Muscle of leg (tissue), 11 donors: ENCODE results near the gene NEURL2. TPM values are rescaled to one million over a fixed set of nuclear protein-coding genes. Genes with fewer than 3 reads are reported as not detected.
"Not testable (repeated sequence)": the region's sequence is repeated elsewhere in the genome, so short reads cannot be mapped to it uniquely, and the experiment has no call there.

Experiments
- DNase-seq: peaks from one replicate; pipeline ENCODE4 v3.0.0; 2013
- H3K27ac ChIP-seq: one replicate; pipeline ENCODE4 v1.5.1; 2013; ENCODE audit warnings: mild to moderate bottlenecking, low read length, control low read depth
- H3K27me3 ChIP-seq: one replicate; pipeline ENCODE4 v1.6.1; 2013; ENCODE audit warnings: low read length; ENCODE audit not compliant: control insufficient read depth, insufficient read depth
- H3K36me3 ChIP-seq: one replicate; pipeline ENCODE4 v1.6.1; 2013; ENCODE audit warnings: low read length; ENCODE audit not compliant: control insufficient read depth, insufficient read depth
- H3K4me1 ChIP-seq: one replicate; pipeline ENCODE4 v1.6.1; 2013; ENCODE audit warnings: low read length; ENCODE audit not compliant: control insufficient read depth, insufficient read depth
- H3K4me3 ChIP-seq: one replicate; pipeline ENCODE4 v1.5.1; 2013; ENCODE audit warnings: low read length, control low read depth
- H3K9me3 ChIP-seq: replicated peaks from 2 replicates; pipeline ENCODE4 v1.6.1; 2013; ENCODE audit warnings: low read depth, low read length; ENCODE audit not compliant: control insufficient read depth
- WGBS: methylation state at CpG from one replicate; pipeline ENCODE4 v1.1.5; 2013; ENCODE audit warnings: missing lambda C conversion rate; ENCODE audit not compliant: insufficient coverage; 5-methylcytosine and 5-hydroxymethylcytosine counted together
- polyA plus RNA-seq, 8 donors: library from polyadenylated mRNA; unstranded; fragments of 120-200 nt; gene quantifications; one replicate each; pipeline versions ENCODE4 v1.2.1 to v1.2.3, GENCODE V29; 2013; ENCODE audit warnings: inconsistent platforms in 1 of 8, low replicate concordance in 1 of 8; ENCODE audit not compliant: insufficient read length in 8 of 8, insufficient read depth in 1 of 8
- total RNA-seq: library from RNA; stranded (reverse); fragments of 120-200 nt; gene quantifications from one replicate; pipeline ENCODE4 v1.2.4, GENCODE V29; 2013

The NEURL2 gene
- total and polyA plus RNA-seq, 9 donors = 10.3 to 18.8 (median 15.4) TPM

GRCh38 chr20:45874104-45874481, 16.9 kb downstream of the NEURL2 start:
- H3K36me3 ChIP-seq = peaks cover 23% of the 10 kb centered on the region
- 93% methylated on average over 8 of the region's 10 CpGs for WGBS

DNA sequence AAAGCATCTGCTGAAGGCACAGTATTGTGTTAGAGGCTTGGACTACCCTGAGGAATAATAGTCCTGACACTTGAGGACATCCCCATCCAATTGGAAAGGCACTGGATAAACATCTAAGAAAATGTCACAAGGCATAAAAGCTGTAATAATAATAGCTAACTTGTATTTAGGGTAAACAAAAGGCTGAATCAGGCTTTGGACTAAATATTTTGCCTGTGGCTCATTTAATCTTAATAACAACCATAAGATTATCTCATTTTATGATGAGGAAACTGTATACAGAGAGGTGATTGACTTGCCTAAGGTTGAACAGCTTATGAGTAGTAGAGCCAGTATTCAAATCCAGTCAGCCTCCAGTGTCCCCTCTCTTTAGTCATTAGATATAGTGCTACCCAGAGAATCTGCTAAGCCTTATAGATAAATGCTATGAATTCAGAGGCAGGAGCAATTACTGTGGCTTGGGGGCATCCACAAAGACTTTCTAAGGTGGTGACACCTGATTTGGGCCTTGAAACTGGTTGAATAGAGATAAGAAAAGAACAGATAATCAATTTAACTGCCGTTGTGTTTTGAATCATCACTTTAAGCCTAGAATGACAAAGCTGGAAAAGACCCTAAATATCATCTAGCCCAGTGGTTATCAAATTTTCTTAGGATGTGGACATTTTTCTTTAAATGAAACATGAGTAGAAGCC, 17.5 kb downstream of the NEURL2 start:
- DNase-seq = no peak
- no CpG with 5 or more reads among the region's 1 CpG for WGBS
- H3K4me3 ChIP-seq = no peak overlapping the region

More at GRCh38 chr20:45874104-45874481, 16.9 kb downstream of the NEURL2 start:
- not testable (repeated sequence) for H3K9me3 ChIP-seq, H3K4me1 ChIP-seq, DNase-seq, H3K27me3 ChIP-seq, H3K4me3 ChIP-seq, H3K27ac ChIP-seq

GRCh38 chr20:45872626-45873025, 18.4 kb downstream of the NEURL2 start:
- Histone ChIP-seq H3K27me3 (no peaks in the 10 kb centered on the region), H3K36me3 (peaks cover 15% of the 10 kb centered on the region), H3K4me1 (no peaks in the 10 kb centered on the region), H3K9me3 (no peaks in the 10 kb centered on the region), H3K27ac (no peak overlapping the region), H3K4me3 (no peak overlapping the region)
- WGBS = 100% methylated on average over 1 of the region's 4 CpGs
- DNase-seq = no peak

More for the DNA sequence above, 17.5 kb downstream of the NEURL2 start:
- H3K9me3 ChIP-seq = no peaks in the 10 kb centered on the region
- H3K27me3 ChIP-seq = no peaks in the 10 kb centered on the region
- H3K27ac ChIP-seq = no peak overlapping the region
- peaks cover 23% of the 10 kb centered on the region for H3K36me3 ChIP-seq
- H3K4me1 ChIP-seq = no peaks in the 10 kb centered on the region

DNA sequence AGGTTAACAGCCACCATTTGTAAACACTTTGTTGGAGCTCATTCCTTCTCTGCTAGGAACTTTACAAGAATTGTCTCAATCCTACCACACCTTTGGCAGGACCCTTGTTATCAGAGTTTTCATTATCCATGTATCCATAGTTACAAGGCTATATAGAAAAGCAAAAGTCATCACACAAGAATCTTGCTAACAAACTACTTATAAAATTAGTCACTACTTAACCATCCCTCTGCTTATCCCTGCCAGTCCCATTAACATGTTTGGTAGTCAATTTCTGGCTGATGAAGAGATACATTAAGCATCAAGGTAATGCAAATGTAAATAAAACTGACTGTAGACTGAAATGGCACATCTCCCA, 23.2 kb downstream of the NEURL2 start:
- no peak overlapping the region for H3K27ac ChIP-seq
- no peak for DNase-seq
- H3K4me3 ChIP-seq = no peak overlapping the region
- no peaks in the 10 kb centered on the region for H3K4me1 ChIP-seq
- H3K9me3 ChIP-seq = no peaks in the 10 kb centered on the region
- no peaks in the 10 kb centered on the region for H3K27me3 ChIP-seq
- peaks cover 3% of the 10 kb centered on the region for H3K36me3 ChIP-seq

GRCh38 chr20:45867136-45867818, 23.7 kb downstream of the NEURL2 start:
- H3K27ac ChIP-seq = no peak overlapping the region
- no peaks in the 10 kb centered on the region for H3K9me3 ChIP-seq
- DNase-seq = no peak
- no peaks in the 10 kb centered on the region for H3K27me3 ChIP-seq
- no peaks in the 10 kb centered on the region for H3K4me1 ChIP-seq
- no peak overlapping the region for H3K4me3 ChIP-seq
- H3K36me3 ChIP-seq = no peaks in the 10 kb centered on the region
- no CpG with 5 or more reads among the region's 6 CpGs for WGBS

- H3K4me1 ChIP-seq = no peaks in the 10 kb centered on the region
- 100% methylated on average over 2 of the region's 5 CpGs for WGBS
- no peaks in the 10 kb centered on the region for H3K36me3 ChIP-seq
- DNase-seq = no peak
- no peak overlapping the region for H3K4me3 ChIP-seq
- H3K9me3 ChIP-seq = no peaks in the 10 kb centered on the region
- H3K27ac ChIP-seq = no peak overlapping the region
- H3K27me3 ChIP-seq = no peaks in the 10 kb centered on the region
These were observed 24.6 kb downstream of the NEURL2 start for GRCh38 chr20:45866454-45866853.

GRCh38 chr20:45863543-45864470, 27.2 kb downstream of the NEURL2 start:
- no peaks in the 10 kb centered on the region for H3K27me3 ChIP-seq
- no peak for DNase-seq
- H3K27ac ChIP-seq = no peak overlapping the region
- WGBS = 90% methylated on average over 5 of the region's 7 CpGs
- no peak overlapping the region for H3K4me3 ChIP-seq
- no peaks in the 10 kb centered on the region for H3K36me3 ChIP-seq
- H3K9me3 ChIP-seq = no peaks in the 10 kb centered on the region
- no peaks in the 10 kb centered on the region for H3K4me1 ChIP-seq

DNA sequence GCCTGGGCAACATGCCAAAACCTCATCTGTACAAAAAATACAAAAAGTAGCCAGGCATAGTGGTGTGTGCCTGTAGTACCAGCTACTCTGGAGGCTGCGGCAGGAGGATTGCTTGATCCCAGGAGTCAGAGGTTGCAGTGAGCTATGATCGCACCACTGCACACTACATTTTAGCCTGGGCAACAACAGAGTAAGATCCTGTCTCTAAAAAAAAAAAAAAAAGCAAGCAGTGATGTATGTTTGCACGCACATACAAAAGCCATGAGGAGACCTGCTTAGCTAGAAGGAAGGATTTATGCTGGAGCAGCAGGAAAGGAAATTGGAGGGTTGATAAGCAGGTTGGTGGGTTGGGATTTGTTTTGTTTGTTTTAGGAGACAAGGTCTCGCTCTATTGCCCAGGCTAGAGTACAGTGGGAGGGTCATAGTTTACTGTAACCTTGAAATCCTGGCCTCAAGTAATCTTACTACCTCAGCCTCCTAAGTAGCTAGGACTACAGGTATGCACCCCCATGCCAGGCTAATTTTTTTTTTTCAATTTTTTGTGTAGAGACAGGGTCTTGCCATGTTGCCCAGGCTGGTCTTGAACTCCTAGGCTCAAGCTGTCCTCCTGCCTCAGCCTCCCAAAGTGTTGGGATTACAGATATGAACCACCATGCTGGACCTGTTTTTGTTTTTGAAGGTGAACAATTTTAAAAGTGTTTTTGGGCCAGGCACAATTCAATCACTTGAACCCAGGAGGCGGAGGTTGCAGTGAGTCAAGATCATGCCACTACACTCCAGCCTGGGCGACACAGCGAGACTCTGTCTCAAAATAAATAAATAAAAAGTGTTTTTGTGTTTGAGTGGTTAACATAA, 29.6 kb downstream of the NEURL2 start:
- Histone ChIP-seq H3K9me3 (no peaks in the 10 kb centered on the region), H3K4me3 (no peak overlapping the region), H3K36me3 (no peaks in the 10 kb centered on the region), H3K27ac (no peak overlapping the region), H3K4me1 (peaks cover 12% of the 10 kb centered on the region), H3K27me3 (no peaks in the 10 kb centered on the region)
- WGBS = 80% methylated on average over 1 of the region's 7 CpGs
- no peak for DNase-seq

DNA sequence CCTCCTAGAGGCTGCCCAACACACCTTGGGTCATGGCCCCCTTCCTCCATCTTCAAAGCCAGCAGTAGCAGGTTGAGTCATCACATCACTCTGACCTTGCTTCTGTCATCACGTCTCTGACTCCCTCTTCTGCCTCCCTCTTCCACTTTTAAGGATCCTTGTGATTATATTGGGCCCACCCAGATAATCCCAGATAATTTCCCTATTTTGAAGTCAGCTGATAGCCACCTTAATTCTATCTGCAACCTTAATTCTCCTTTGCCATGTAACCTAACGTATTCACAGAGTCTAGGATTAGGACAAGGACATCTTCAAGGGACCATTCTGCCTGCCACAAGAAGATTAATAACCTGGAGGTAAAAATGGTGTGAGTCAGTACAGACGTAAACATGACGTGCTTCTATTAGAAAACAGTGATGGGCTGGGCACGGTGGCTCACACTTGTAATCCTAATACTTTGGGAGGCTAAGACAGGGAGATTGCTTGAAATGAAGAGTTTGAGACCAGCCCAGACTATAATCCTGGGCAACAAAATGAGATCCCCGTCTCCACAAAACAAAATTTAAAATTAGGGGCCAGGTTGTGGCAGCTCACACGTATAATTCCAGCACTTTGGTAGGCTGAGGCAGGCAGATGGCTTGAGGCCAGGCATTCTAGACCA, 30.3 kb downstream of the NEURL2 start:
- Histone ChIP-seq H3K4me3 (no peak overlapping the region), H3K9me3 (no peaks in the 10 kb centered on the region), H3K27ac (no peak overlapping the region), H3K36me3 (no peaks in the 10 kb centered on the region), H3K27me3 (no peaks in the 10 kb centered on the region), H3K4me1 (peaks cover 19% of the 10 kb centered on the region)
- DNase-seq = no peak
- 85% methylated on average over 6 of the region's 7 CpGs for WGBS
